H1 (cell line): ENCODE data around the gene CD96. TPM values are rescaled to one million over a fixed set of nuclear protein-coding genes. Genes with fewer than 3 reads are reported as not detected.

Source experiments
- CTCF ChIA-PET: fragments of 300-600 bp; sonication (Branson Sonifier 250); formaldehyde crosslinking; loops from one replicate; lab custom pipeline; 2021; ENCODE audit not compliant: partially characterized antibody; lab: Charles Lee
- POLR2A ChIA-PET: fragments of 300-600 bp; sonication (Branson Sonifier 250); formaldehyde crosslinking; loops from one replicate; lab custom pipeline; 2021; ENCODE audit warnings: inconsistent platforms; ENCODE audit not compliant: partially characterized antibody; lab: Charles Lee
- DNase-seq, 2 experiments: peaks; one replicate each; pipeline versions ENCODE4 v3.0.0 to v3.0.0-alpha.2; 2010 to 2022; ENCODE audit warnings: low spot score in 2 of 2, low read depth in 1 of 2, mixed read lengths in 1 of 2
- FAIRE-seq: peaks from 2 replicates; lab custom pipeline; 2011; peaks lifted over from hg19 to GRCh38; lab: Jason Lieb, UNC
- H2AFZ ChIP-seq: 2 replicates; pipeline ENCODE4 v1.8.1; 2012; ENCODE audit warnings: low read length, inconsistent platforms
- H2AK5ac ChIP-seq: 2 replicates; pipeline ENCODE4 v1.6.1; 2013; ENCODE audit warnings: low read depth, low read length
- H2BK120ac ChIP-seq: replicated peaks from 2 replicates; pipeline ENCODE3; 2013; ENCODE audit warnings: low read depth, low read length, inconsistent platforms
- H2BK12ac ChIP-seq: 2 replicates; pipeline ENCODE4 v1.6.1; 2013; ENCODE audit warnings: low read depth, low read length
- H2BK15ac ChIP-seq: 2 replicates; pipeline ENCODE4 v1.6.1; 2013; ENCODE audit warnings: low read length
- H2BK20ac ChIP-seq: 2 replicates; pipeline ENCODE4 v1.6.1; 2013; ENCODE audit warnings: low read length
- H2BK5ac ChIP-seq: 2 replicates; pipeline ENCODE4 v1.6.1; 2013; ENCODE audit warnings: low read depth, low read length
- H3K14ac ChIP-seq: 2 replicates; pipeline ENCODE4 v1.6.1; 2013; ENCODE audit warnings: inconsistent platforms; ENCODE audit not compliant: insufficient read length
- H3K18ac ChIP-seq: 2 replicates; pipeline ENCODE4 v1.6.1; 2013; ENCODE audit warnings: low read length; ENCODE audit errors: extremely low read depth
- H3K23ac ChIP-seq: 2 replicates; pipeline ENCODE4 v1.6.1; 2013; ENCODE audit warnings: inconsistent platforms; ENCODE audit not compliant: insufficient read length
- H3K23me2 ChIP-seq: 2 replicates; pipeline ENCODE4 v1.6.1; 2013; ENCODE audit warnings: low read depth, low read length
- H3K27ac ChIP-seq: 2 replicates; pipeline ENCODE4 v1.6.1; 2011; ENCODE audit warnings: low read depth, low read length, inconsistent platforms
- H3K27me3 ChIP-seq, 4 experiments: replicated peaks in 1 of 4; 1 replicate in 1 of 4; 2 replicates in 3 of 4; pipeline versions ENCODE4 v1.6.1 to v1.8.1; 2011 to 2013; ENCODE audit warnings: low read length in 3 of 4, mild to moderate bottlenecking in 3 of 4, inconsistent platforms in 2 of 4, mixed read lengths in 2 of 4, moderate library complexity in 1 of 4; ENCODE audit not compliant: control insufficient read depth in 3 of 4, insufficient read depth in 3 of 4; ENCODE audit errors: extremely low read depth in 1 of 4
- H3K36me3 ChIP-seq, 4 experiments: 2 replicates each; pipeline versions ENCODE4 v1.6.1 to v1.8.1; 2011 to 2013; ENCODE audit warnings: mild to moderate bottlenecking in 4 of 4, low read length in 3 of 4, moderate library complexity in 2 of 4, control low read depth in 1 of 4, inconsistent platforms in 1 of 4; ENCODE audit not compliant: insufficient read depth in 4 of 4, control insufficient read depth in 2 of 4
- H3K4ac ChIP-seq: replicated peaks from 2 replicates; pipeline ENCODE3; 2013; ENCODE audit warnings: low read length, low read depth, mixed read lengths, inconsistent platforms; ENCODE audit not compliant: insufficient read length
- H3K4me1 ChIP-seq, 4 experiments: replicated peaks in 1 of 4; 1 replicate in 1 of 4; 2 replicates in 3 of 4; pipeline versions ENCODE4 v1.6.1 to v1.8.1; 2011 to 2013; ENCODE audit warnings: low read length in 3 of 4, inconsistent platforms in 2 of 4, mixed read lengths in 1 of 4; ENCODE audit not compliant: insufficient read depth in 4 of 4, control insufficient read depth in 3 of 4
- H3K4me2 ChIP-seq, 2 experiments: 2 replicates each; pipeline versions ENCODE4 v1.6.1 to v1.8.1; 2011 to 2013; ENCODE audit warnings: low read depth in 2 of 2, low read length in 2 of 2, control low read depth in 1 of 2, inconsistent platforms in 1 of 2, mild to moderate bottlenecking in 1 of 2; ENCODE audit not compliant: insufficient read depth in 1 of 2
- H3K4me3 ChIP-seq, 4 experiments: fragments of 200-600, 300-600 bp in 1 of 4; sonication (generic), shearing (Covaris generic), sonication (Bioruptor Twin) in 1 of 4; 2 replicates each; pipeline versions ENCODE4 v1.5.1 to v1.8.1; 2011 to 2016; ENCODE audit warnings: low read length in 4 of 4, low read depth in 3 of 4, control low read depth in 2 of 4, inconsistent platforms in 2 of 4, mild to moderate bottlenecking in 2 of 4, mixed read lengths in 1 of 4, moderate library complexity in 1 of 4; ENCODE audit not compliant: insufficient read depth in 2 of 4; ENCODE audit errors: extremely low read depth in 1 of 4
- H3K56ac ChIP-seq: replicated peaks from 2 replicates; pipeline ENCODE3; 2013; ENCODE audit warnings: low read depth, mild to moderate bottlenecking, mixed read lengths, low read length, inconsistent platforms; ENCODE audit not compliant: insufficient read length
- H3K79me1 ChIP-seq: 2 replicates; pipeline ENCODE4 v1.6.1; 2013; ENCODE audit warnings: low read depth, low read length, control low read depth
- H3K79me2 ChIP-seq, 2 experiments: 2 replicates each; pipeline versions ENCODE4 v1.6.1 to v1.8.1; 2012 to 2013; ENCODE audit warnings: low read length in 2 of 2, mild to moderate bottlenecking in 2 of 2, inconsistent platforms in 1 of 2; ENCODE audit not compliant: insufficient read depth in 2 of 2, control insufficient read depth in 1 of 2
- H3K9ac ChIP-seq, 4 experiments: replicated peaks in 1 of 4; 1 replicate in 1 of 4; 2 replicates in 3 of 4; pipeline versions ENCODE4 v1.6.1 to v1.8.1; 2011 to 2013; ENCODE audit warnings: low read depth in 3 of 4, low read length in 3 of 4, control low read depth in 2 of 4, mild to moderate bottlenecking in 2 of 4, moderate library complexity in 2 of 4, inconsistent platforms in 1 of 4; ENCODE audit errors: extremely low read depth in 1 of 4
- H3K9me3 ChIP-seq, 2 experiments: 2 replicates each; pipeline versions ENCODE4 v1.6.1 to v1.8.1; 2012 to 2013; ENCODE audit warnings: mild to moderate bottlenecking in 2 of 2, moderate library complexity in 2 of 2, control low read depth in 1 of 2, inconsistent platforms in 1 of 2, low read depth in 1 of 2, low read length in 1 of 2, mixed read lengths in 1 of 2; ENCODE audit not compliant: insufficient read depth in 2 of 2
- H4K20me1 ChIP-seq, 2 experiments: replicated peaks in 1 of 2; 2 replicates each; pipeline versions ENCODE3 to v1.8.1; 2011 to 2013; ENCODE audit warnings: inconsistent platforms in 2 of 2, low read length in 2 of 2, mild to moderate bottlenecking in 1 of 2; ENCODE audit not compliant: insufficient read depth in 2 of 2, control insufficient read depth in 1 of 2
- H4K5ac ChIP-seq: 2 replicates; pipeline ENCODE4 v1.6.1; 2013; ENCODE audit warnings: low read length, low read depth, mixed read lengths, inconsistent platforms; ENCODE audit not compliant: insufficient read length
- H4K8ac ChIP-seq: 2 replicates; pipeline ENCODE4 v1.8.0; 2013; ENCODE audit warnings: mild to moderate bottlenecking, moderate library complexity, low read length, inconsistent platforms; ENCODE audit not compliant: insufficient read depth; ENCODE audit errors: extremely low read depth
- H4K91ac ChIP-seq: replicated peaks from 2 replicates; pipeline ENCODE3; 2013; ENCODE audit warnings: low read length, mixed read lengths, inconsistent platforms; ENCODE audit not compliant: insufficient read length
- CREB1 ChIP-seq: IDR thresholded peaks from 2 replicates; pipeline ENCODE4 v1.6.1; 2012; ENCODE audit warnings: inconsistent platforms
- EGR1 ChIP-seq: IDR thresholded peaks from 2 replicates; pipeline ENCODE4 v1.6.1; 2011; ENCODE audit warnings: low read depth, low read length, borderline replicate concordance
- FOSL1 ChIP-seq: IDR thresholded peaks from 2 replicates; pipeline ENCODE4 v1.6.1; 2011; ENCODE audit warnings: mild to moderate bottlenecking, low read depth, low read length, moderate library complexity; ENCODE audit not compliant: insufficient read depth
- HDAC6 ChIP-seq: IDR thresholded peaks from one replicate; pipeline ENCODE4 v1.7.1; 2012; ENCODE audit warnings: low read depth, mild to moderate bottlenecking, inconsistent platforms, low read length, moderate library complexity
- MAX ChIP-seq: IDR thresholded peaks from 2 replicates; pipeline ENCODE4 v1.6.1; 2012; ENCODE audit warnings: inconsistent platforms
- SIX5 ChIP-seq: IDR thresholded peaks from 2 replicates; pipeline ENCODE4 v1.6.1; 2011; ENCODE audit warnings: mild to moderate bottlenecking, low read depth, low read length
- polyA plus RNA-seq, 7 experiments: library from polyadenylated mRNA; depleted of rRNA in 3 of 7; stranded (reverse) in 5 of 7; unstranded in 2 of 7; fragments of >200 nt in 5 of 7; fragments of 200-250 nt in 2 of 7; gene quantifications; 1 replicate in 5 of 7; 2 replicates in 1 of 7; 4 replicates in 1 of 7; pipeline versions ENCODE4 v1.2.1 to v1.2.3, GENCODE V29; 2011 to 2013; ENCODE audit warnings: missing spikeins in 2 of 7, mixed read lengths in 2 of 7
- total RNA-seq: library from RNA; stranded (reverse); fragmentation: NEBNext Ultra II Directional; extraction: Animal tissue kit (Norgen Biotek cat#: 25700); gene quantifications from 2 replicates; pipeline ENCODE4 v1.2.1, GENCODE V29; 2021

Gene CD96
- total and polyA plus RNA-seq, 2 of the 8 experiments (the other 6 are each of a cell fraction or from before 2014, with no cell fraction given): not detected

GRCh38 chr3:111618945-111619344 is 76.9 kb downstream of the CD96 start:
- POLR2A ChIA-PET: no interaction called here
- TF ChIP-seq HDAC6 (no peak), FOSL1 (no peak), EGR1 (no peak), CREB1 (no peak), MAX (no peak), SIX5 (no peak)

More at GRCh38 chr3:111618945-111619344, 76.9 kb downstream of the CD96 start:
- no peaks in the 10 kb centered on the region for H4K20me1 ChIP-seq
- no peak overlapping the region for H3K56ac ChIP-seq
- H4K8ac ChIP-seq: no peak overlapping the region
- no peak overlapping the region for H3K4me3 ChIP-seq
- no peak overlapping the region for H3K18ac ChIP-seq
- no peak overlapping the region for H3K4ac ChIP-seq
- no peaks in the 10 kb centered on the region for H3K23me2 ChIP-seq
- FAIRE-seq (no peak), DNase-seq (no peak)
- no peaks in the 10 kb centered on the region for H3K79me2 ChIP-seq
- H2BK5ac ChIP-seq: no peak overlapping the region
- no peak overlapping the region for H2BK15ac ChIP-seq
- no peaks in the 10 kb centered on the region for H3K79me1 ChIP-seq
- no peak overlapping the region for H2BK120ac ChIP-seq
- H2BK12ac ChIP-seq: no peak overlapping the region
- no peak overlapping the region for H3K4me2 ChIP-seq
- H4K5ac ChIP-seq: no peak overlapping the region
- H2BK20ac ChIP-seq: no peak overlapping the region
- no peaks in the 10 kb centered on the region for H3K4me1 ChIP-seq
- no peaks in the 10 kb centered on the region for H3K27me3 ChIP-seq
- peaks cover 0 to 6% of the 10 kb centered on the region in 2 experiments; a peak in 1 of 4 replicates for H3K9me3 ChIP-seq
- CTCF ChIA-PET: interaction anchor here (0.6 to 1.8 kb wide), 5 partner anchors 11 to 120 kb away, joined by 3 to 6 read pairs (median 4); no protein-coding TSS in a partner anchor
- no peak overlapping the region for H3K23ac ChIP-seq
- H4K91ac ChIP-seq: no peak overlapping the region
- no peak overlapping the region for H3K27ac ChIP-seq
- H3K36me3 ChIP-seq: no peaks in the 10 kb centered on the region
- H2AFZ ChIP-seq: no peak overlapping the region
- H2AK5ac ChIP-seq: no peak overlapping the region
- H3K9ac ChIP-seq: no peak overlapping the region
- no peak overlapping the region for H3K14ac ChIP-seq
